GM19467 (cell line): ENCODE results near the gene CDH26.

ENCODE experiments used
- ATAC-seq: cut with Tn5 transposase; IDR thresholded peaks from one replicate; pipeline ENCODE4 v1.9.1; 2021; ENCODE audit warnings: mild to moderate bottlenecking, moderate library complexity; ENCODE audit not compliant: unreplicated experiment

CDH26 gene

GRCh38 chr20:59958123-59958522 is at the start of gene CDH26:
Gene CDH26, plus strand, starts transcription at chr20:59958423. Its CDS starts 304 bp downstream, at chr20:59958727.
- no peak for ATAC-seq

- ATAC-seq, result no peak
These were observed 49.4 kb upstream of the CDH26 start for GRCh38 chr20:59908855-59909254.

- no peak for ATAC-seq
These were observed 47.2 kb upstream of the CDH26 start for GRCh38 chr20:59911041-59911440.

- ATAC-seq, result no peak
These were observed 45.6 kb upstream of the CDH26 start for GRCh38 chr20:59912609-59913008.

GRCh38 chr20:59920944-59921343 is 37.3 kb upstream of the CDH26 start:
- ATAC-seq, result no peak

GRCh38 chr20:59923514-59923913 is 34.7 kb upstream of the CDH26 start:
- no peak for ATAC-seq

- no peak for ATAC-seq
These were observed 32.9 kb upstream of the CDH26 start for GRCh38 chr20:59925359-59925758.

- ATAC-seq, result no peak
These were observed 32.3 kb upstream of the CDH26 start for GRCh38 chr20:59925899-59926298.

- no peak for ATAC-seq
These were observed 26.5 kb upstream of the CDH26 start for GRCh38 chr20:59931511-59932312.

GRCh38 chr20:59932616-59933295 is 25.5 kb upstream of the CDH26 start:
- ATAC-seq, result no peak

- no peak for ATAC-seq
These were observed 24.9 kb upstream of the CDH26 start, which contains the start of gene SYCP2 for GRCh38 chr20:59933296-59933848. Gene SYCP2, minus strand, starts transcription at chr20:59933637. Its CDS starts 11,224 bp downstream, at chr20:59922413.

GRCh38 chr20:59933849-59934585 is 24.2 kb upstream of the CDH26 start:
- peak; percentile 87 for ATAC-seq

- no peak for ATAC-seq
These were observed 22.6 kb upstream of the CDH26 start for GRCh38 chr20:59935457-59936185.

GRCh38 chr20:59936409-59936808 is 21.8 kb upstream of the CDH26 start:
- ATAC-seq, result no peak

- ATAC-seq, result no peak
These were observed 21.1 kb upstream of the CDH26 start for GRCh38 chr20:59937150-59937549.

- no peak for ATAC-seq
These were observed 20.0 kb upstream of the CDH26 start for GRCh38 chr20:59938221-59938620.

GRCh38 chr20:59938696-59939051 is 19.5 kb upstream of the CDH26 start:
- ATAC-seq, result no peak

- ATAC-seq, result peak; percentile 26
These were observed 19.0 kb upstream of the CDH26 start for GRCh38 chr20:59939052-59939878.

GRCh38 chr20:59939879-59940128 is 18.4 kb upstream of the CDH26 start:
- peak; percentile 27 for ATAC-seq
